GM18519 (cell line): Measurements from ENCODE around the gene SMOC2.
"Not testable (repeated sequence)": the region's sequence is repeated elsewhere in the genome, so short reads cannot be mapped to it uniquely, and the experiment has no call there.

ENCODE experiments used
- ATAC-seq: cut with Tn5 transposase; IDR thresholded peaks from one replicate; pipeline ENCODE4 v1.9.1; 2021; ENCODE audit warnings: mild to moderate bottlenecking, moderate library complexity; ENCODE audit not compliant: unreplicated experiment, low FRiP score

The SMOC2 gene

GRCh38 chr6:168585441-168585840 lies 144.5 kb downstream of the SMOC2 start:
- no peak for ATAC-seq

GRCh38 chr6:168589275-168589674 lies 148.3 kb downstream of the SMOC2 start:
- no peak for ATAC-seq

GRCh38 chr6:168590406-168590805 lies 149.4 kb downstream of the SMOC2 start:
- no peak for ATAC-seq

- no peak for ATAC-seq
These were observed 155.4 kb downstream of the SMOC2 start for GRCh38 chr6:168596344-168596743.

GRCh38 chr6:168597471-168597875 lies 156.5 kb downstream of the SMOC2 start:
- ATAC-seq = no peak

GRCh38 chr6:168598251-168599117 lies 157.5 kb downstream of the SMOC2 start:
- no peak for ATAC-seq

GRCh38 chr6:168599118-168599494 lies 158.1 kb downstream of the SMOC2 start:
- ATAC-seq = no peak

GRCh38 chr6:168599769-168600330 lies 158.9 kb downstream of the SMOC2 start:
- no peak for ATAC-seq

GRCh38 chr6:168600381-168600780 lies 159.4 kb downstream of the SMOC2 start:
- no peak for ATAC-seq

- no peak for ATAC-seq
These were observed 160.1 kb downstream of the SMOC2 start for GRCh38 chr6:168601111-168601510.

GRCh38 chr6:168601546-168601945 lies 160.6 kb downstream of the SMOC2 start:
- ATAC-seq = no peak

GRCh38 chr6:168602576-168602975 lies 161.6 kb downstream of the SMOC2 start:
- ATAC-seq = no peak

GRCh38 chr6:168603234-168603633 lies 162.2 kb downstream of the SMOC2 start:
- ATAC-seq = no peak

GRCh38 chr6:168605964-168606363 lies 165.0 kb downstream of the SMOC2 start:
- no peak for ATAC-seq

- no peak for ATAC-seq
These were observed 165.7 kb downstream of the SMOC2 start for GRCh38 chr6:168606722-168607121.

- ATAC-seq = no peak
These were observed 166.5 kb downstream of the SMOC2 start for GRCh38 chr6:168607272-168608112.

GRCh38 chr6:168608113-168608400 lies 167.1 kb downstream of the SMOC2 start:
- ATAC-seq = no peak

- no peak for ATAC-seq
These were observed 168.2 kb downstream of the SMOC2 start for GRCh38 chr6:168609026-168609685.

GRCh38 chr6:168609914-168610490 lies 169.0 kb downstream of the SMOC2 start:
- no peak for ATAC-seq

GRCh38 chr6:168610966-168611365 lies 170.0 kb downstream of the SMOC2 start:
- not testable (repeated sequence) for ATAC-seq

- no peak for ATAC-seq
These were observed 170.7 kb downstream of the SMOC2 start for GRCh38 chr6:168611691-168612090.
